NT2/D1 (cell line): ENCODE data around the gene BEAN1.

Source experiments
- YY1 ChIP-seq: IDR thresholded peaks from 2 replicates; pipeline ENCODE4 v1.6.1; 2011; ENCODE audit not compliant: insufficient read length, insufficient read depth
- ZNF274 ChIP-seq: IDR thresholded peaks from 2 replicates; pipeline ENCODE4 v1.6.1; 2011; ENCODE audit warnings: mild to moderate bottlenecking, low read depth, low read length

GRCh38 chr16:66524601-66525164, 97.6 kb downstream of the BEAN1 start:
- TF ChIP-seq ZNF274 (no peak), YY1 (no peak)
